GM18870 (cell line): ENCODE data around the gene PGLYRP2.
"Not testable (repeated sequence)": the region's sequence is repeated elsewhere in the genome, so short reads cannot be mapped to it uniquely, and the experiment has no call there.

Experiments
- ATAC-seq: cut with Tn5 transposase; IDR thresholded peaks from one replicate; pipeline ENCODE4 v1.9.1; 2021; ENCODE audit warnings: moderate library complexity; ENCODE audit not compliant: unreplicated experiment

Gene PGLYRP2

GRCh38 chr19:15488489-15489226 is 9.4 kb upstream of the PGLYRP2 start:
- no peak for ATAC-seq

- ATAC-seq, result no peak
Measured at GRCh38 chr19:15487038-15487437, 7.7 kb upstream of the PGLYRP2 start.

GRCh38 chr19:15485768-15486167 is 6.5 kb upstream of the PGLYRP2 start:
- not testable (repeated sequence) for ATAC-seq

GRCh38 chr19:15480996-15481395 is 1.7 kb upstream of the PGLYRP2 start:
- ATAC-seq, result not testable (repeated sequence)

GRCh38 chr19:15476325-15476724 is 3.0 kb downstream of the PGLYRP2 start:
- no peak for ATAC-seq

- ATAC-seq, result no peak
Measured at GRCh38 chr19:15475611-15476010, 3.7 kb downstream of the PGLYRP2 start.

GRCh38 chr19:15475169-15475568 is 4.1 kb downstream of the PGLYRP2 start:
- no peak for ATAC-seq

- ATAC-seq, result not testable (repeated sequence)
Measured at GRCh38 chr19:15473821-15474220, 5.5 kb downstream of the PGLYRP2 start.

- ATAC-seq, result no peak
Measured at GRCh38 chr19:15471639-15472101, 7.6 kb downstream of the PGLYRP2 start.

GRCh38 chr19:15469513-15470297 is 9.6 kb downstream of the PGLYRP2 start:
- ATAC-seq, result no peak

GRCh38 chr19:15468675-15469512 is 10.4 kb downstream of the PGLYRP2 start:
- no peak for ATAC-seq

- ATAC-seq, result no peak
Measured at GRCh38 chr19:15467734-15468214, 11.5 kb downstream of the PGLYRP2 start.

- peak; percentile 66 for ATAC-seq
Measured at GRCh38 chr19:15466851-15467733, 12.2 kb downstream of the PGLYRP2 start.

GRCh38 chr19:15464394-15465385 is 14.6 kb downstream of the PGLYRP2 start, which contains the start of gene RASAL3:
RASAL3 (minus strand) TSS chr19:15464544; CDS start chr19:15464358, 186 bp downstream.
- no peak for ATAC-seq

GRCh38 chr19:15463861-15464371 is 15.4 kb downstream of the PGLYRP2 start:
- ATAC-seq, result no peak

GRCh38 chr19:15461694-15462093 is 17.6 kb downstream of the PGLYRP2 start:
- ATAC-seq, result no peak

- no peak for ATAC-seq
Measured at GRCh38 chr19:15457701-15458484, 21.4 kb downstream of the PGLYRP2 start.
